ENCODE data around the gene TWNK.

DNA sequence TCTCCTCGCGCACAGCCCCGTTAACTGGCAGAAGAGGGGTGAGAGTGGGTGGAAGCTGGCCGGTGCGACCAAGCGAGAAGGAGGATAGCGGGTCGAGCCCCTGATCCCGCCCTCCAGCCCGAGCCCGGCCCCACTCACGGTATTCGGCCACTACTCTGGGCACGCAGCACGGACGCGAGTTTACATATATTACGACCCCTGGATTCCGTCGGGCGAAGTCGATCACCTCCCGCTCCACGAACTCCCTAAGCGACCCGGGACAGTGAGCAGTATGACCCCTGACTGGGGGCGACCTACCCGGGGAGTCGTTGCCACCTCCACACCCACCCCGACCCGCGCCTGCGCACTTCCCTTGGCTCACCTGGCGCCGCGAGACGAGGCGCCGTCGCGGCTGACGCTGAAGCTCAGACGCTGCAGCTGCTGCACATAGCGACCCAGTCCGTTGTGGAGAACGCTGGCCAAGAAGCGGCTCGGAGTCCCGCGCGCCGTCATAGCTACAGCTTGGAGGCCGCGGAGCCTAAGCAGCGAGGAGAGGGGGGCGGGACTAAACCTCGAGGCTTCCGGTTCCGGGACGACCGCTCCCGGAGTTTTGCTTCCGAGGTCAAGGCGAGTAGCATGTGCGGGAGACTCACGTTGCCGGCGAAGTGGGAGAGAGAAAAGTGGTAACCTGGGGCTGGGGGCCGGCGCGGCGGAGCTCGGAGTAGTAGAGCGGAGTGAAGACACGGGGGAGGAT is at the start of gene TWNK, which contains the start of gene MRPL43:
- TF ChIP-seq, protein P1, sequence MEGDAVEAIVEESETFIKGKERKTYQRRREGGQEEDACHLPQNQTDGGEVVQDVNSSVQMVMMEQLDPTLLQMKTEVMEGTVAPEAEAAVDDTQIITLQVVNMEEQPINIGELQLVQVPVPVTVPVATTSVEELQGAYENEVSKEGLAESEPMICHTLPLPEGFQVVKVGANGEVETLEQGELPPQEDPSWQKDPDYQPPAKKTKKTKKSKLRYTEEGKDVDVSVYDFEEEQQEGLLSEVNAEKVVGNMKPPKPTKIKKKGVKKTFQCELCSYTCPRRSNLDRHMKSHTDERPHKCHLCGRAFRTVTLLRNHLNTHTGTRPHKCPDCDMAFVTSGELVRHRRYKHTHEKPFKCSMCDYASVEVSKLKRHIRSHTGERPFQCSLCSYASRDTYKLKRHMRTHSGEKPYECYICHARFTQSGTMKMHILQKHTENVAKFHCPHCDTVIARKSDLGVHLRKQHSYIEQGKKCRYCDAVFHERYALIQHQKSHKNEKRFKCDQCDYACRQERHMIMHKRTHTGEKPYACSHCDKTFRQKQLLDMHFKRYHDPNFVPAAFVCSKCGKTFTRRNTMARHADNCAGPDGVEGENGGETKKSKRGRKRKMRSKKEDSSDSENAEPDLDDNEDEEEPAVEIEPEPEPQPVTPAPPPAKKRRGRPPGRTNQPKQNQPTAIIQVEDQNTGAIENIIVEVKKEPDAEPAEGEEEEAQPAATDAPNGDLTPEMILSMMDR (IDR thresholded peaks at IDR 0.05; ENCODE audit: low read depth, low read length): no peak
- no peak for TF ChIP-seq EZH2phosphoT487 (IDR thresholded peaks at IDR 0.05; ENCODE audit: low read depth)

All from OCI-LY3 (cell line).